Measurements from ENCODE around the gene GPR26. TPM values are rescaled to one million over a fixed set of nuclear protein-coding genes. Genes with fewer than 3 reads are reported as not detected.

The GPR26 gene
- total and polyA plus RNA-seq, 2 of the 4 experiments (the other 2 are of a cell fraction), result not detected

DNA sequence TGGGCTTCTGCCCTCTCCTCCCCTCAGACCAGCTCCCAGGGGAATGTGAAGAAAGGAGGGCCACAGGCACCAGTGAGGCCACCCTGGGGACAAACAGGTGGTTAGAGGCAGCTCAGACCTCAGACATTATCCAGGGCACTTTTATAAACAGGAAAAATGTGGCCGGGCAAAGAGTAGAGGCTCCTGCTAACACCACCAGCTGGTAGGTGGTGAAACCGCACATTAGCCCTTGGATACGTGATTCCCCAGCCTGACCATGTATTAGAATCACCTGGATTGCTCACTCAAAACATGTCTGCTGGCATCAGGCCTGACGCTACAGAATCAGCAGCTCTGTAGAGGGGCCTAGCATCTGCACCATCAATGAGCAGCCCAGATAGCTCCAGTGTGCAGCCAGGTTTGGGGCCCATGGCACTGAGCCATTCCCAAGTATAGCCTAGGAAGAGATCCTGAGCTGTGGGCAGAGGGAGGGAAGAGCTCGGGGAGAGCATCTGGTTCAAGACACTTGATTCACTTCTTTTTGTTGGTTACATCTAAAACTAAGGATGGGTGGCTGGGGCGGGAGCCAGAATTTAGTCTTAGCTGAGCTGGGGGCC lies 37.1 kb downstream of the GPR26 start:
- H2BK20ac ChIP-seq (ENCODE audit: low read depth, low read length), result no peak overlapping the region
- no peak overlapping the region for H2BK120ac ChIP-seq (ENCODE audit: low read depth, low read length)
- H3K9ac ChIP-seq (ENCODE audit: low read depth, low read length), result no peak overlapping the region
- H3K4me1 ChIP-seq (ENCODE audit: control insufficient read depth, insufficient read depth, low read length), result no peaks in the 10 kb centered on the region
- H3K36me3 ChIP-seq (ENCODE audit: control insufficient read depth, insufficient read depth, low read length), result no peaks in the 10 kb centered on the region
- 30% methylated on average over 2 of the region's 6 CpGs; no CpG with 5 or more reads in 1 of the 2 experiments for WGBS, 2 experiments (ENCODE audit: extremely low coverage in 2 of 2, insufficient read length in 1 of 2)
- DNase-seq, result no peak
- in situ Hi-C loops (cut with MboI; ENCODE audit: low sequenced_read_pairs), result no loop called here
- H4K91ac ChIP-seq (ENCODE audit: insufficient read depth, low read depth, low read length), result no peak overlapping the region
- intact Hi-C loops (cut with micrococcal nuclease), result no loop called here
- H2BK15ac ChIP-seq (ENCODE audit: low read depth, low read length), result no peak overlapping the region
- H2BK5ac ChIP-seq (ENCODE audit: low read depth, low read length, poor library complexity, severe bottlenecking), result no peak overlapping the region
- dilution Hi-C loops (cut with HindIII; ENCODE audit: low sequenced_read_pairs, unreplicated experiment), result no loop called here
- no peak overlapping the region for H3K27ac ChIP-seq (ENCODE audit: insufficient read depth, low read length)
- H3K4me2 ChIP-seq (ENCODE audit: low read depth, low read length), result no peak overlapping the region
- ATAC-seq (ENCODE audit: low read depth), result no peak
- no TSS peak for BruUV-seq (replicated peaks)
- H4K20me1 ChIP-seq (ENCODE audit: insufficient read depth, low read length), result no peaks in the 10 kb centered on the region
- TF ChIP-seq BHLHE40 (IDR thresholded peaks at IDR 0.05; ENCODE audit: low read depth, low read length) (no peak), RFX5 (IDR thresholded peaks at IDR 0.05; ENCODE audit: low read depth, low read length) (no peak), USF2 (IDR thresholded peaks at IDR 0.05; ENCODE audit: low read depth, low read length) (no peak), RAD21 (IDR thresholded peaks at IDR 0.05; ENCODE audit: low read length) (no peak), RCOR1 (IDR thresholded peaks at IDR 0.05; ENCODE audit: insufficient replicate concordance, low read length) (no peak), CEBPB (IDR thresholded peaks at IDR 0.05; ENCODE audit: low read depth, low read length) (no peak), NFE2L2 (IDR thresholded peaks at IDR 0.05; ENCODE audit: low read depth, low read length) (no peak), SMC3 (IDR thresholded peaks at IDR 0.05; ENCODE audit: low read depth, low read length) (no peak), POLR2A (IDR thresholded peaks at IDR 0.05; ENCODE audit: low read depth, low read length) (no peak), FOS (IDR thresholded peaks at IDR 0.05; ENCODE audit: low read depth, low read length) (no peak), CHD1 (IDR thresholded peaks at IDR 0.05; ENCODE audit: low read depth, low read length) (no peak), MAZ (IDR thresholded peaks at IDR 0.05; ENCODE audit: borderline replicate concordance, low read depth, low read length) (no peak), MXI1 (IDR thresholded peaks at IDR 0.05; ENCODE audit: borderline replicate concordance, low read depth, low read length) (no peak), MAFK (IDR thresholded peaks at IDR 0.05; ENCODE audit: low read depth, low read length) (no peak)
- TF ChIP-seq, protein P1, sequence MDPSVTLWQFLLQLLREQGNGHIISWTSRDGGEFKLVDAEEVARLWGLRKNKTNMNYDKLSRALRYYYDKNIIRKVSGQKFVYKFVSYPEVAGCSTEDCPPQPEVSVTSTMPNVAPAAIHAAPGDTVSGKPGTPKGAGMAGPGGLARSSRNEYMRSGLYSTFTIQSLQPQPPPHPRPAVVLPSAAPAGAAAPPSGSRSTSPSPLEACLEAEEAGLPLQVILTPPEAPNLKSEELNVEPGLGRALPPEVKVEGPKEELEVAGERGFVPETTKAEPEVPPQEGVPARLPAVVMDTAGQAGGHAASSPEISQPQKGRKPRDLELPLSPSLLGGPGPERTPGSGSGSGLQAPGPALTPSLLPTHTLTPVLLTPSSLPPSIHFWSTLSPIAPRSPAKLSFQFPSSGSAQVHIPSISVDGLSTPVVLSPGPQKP (IDR thresholded peaks at IDR 0.05; ENCODE audit: borderline replicate concordance, low read depth, low read length), result no peak
- TF ChIP-seq, protein P2, sequence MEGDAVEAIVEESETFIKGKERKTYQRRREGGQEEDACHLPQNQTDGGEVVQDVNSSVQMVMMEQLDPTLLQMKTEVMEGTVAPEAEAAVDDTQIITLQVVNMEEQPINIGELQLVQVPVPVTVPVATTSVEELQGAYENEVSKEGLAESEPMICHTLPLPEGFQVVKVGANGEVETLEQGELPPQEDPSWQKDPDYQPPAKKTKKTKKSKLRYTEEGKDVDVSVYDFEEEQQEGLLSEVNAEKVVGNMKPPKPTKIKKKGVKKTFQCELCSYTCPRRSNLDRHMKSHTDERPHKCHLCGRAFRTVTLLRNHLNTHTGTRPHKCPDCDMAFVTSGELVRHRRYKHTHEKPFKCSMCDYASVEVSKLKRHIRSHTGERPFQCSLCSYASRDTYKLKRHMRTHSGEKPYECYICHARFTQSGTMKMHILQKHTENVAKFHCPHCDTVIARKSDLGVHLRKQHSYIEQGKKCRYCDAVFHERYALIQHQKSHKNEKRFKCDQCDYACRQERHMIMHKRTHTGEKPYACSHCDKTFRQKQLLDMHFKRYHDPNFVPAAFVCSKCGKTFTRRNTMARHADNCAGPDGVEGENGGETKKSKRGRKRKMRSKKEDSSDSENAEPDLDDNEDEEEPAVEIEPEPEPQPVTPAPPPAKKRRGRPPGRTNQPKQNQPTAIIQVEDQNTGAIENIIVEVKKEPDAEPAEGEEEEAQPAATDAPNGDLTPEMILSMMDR (conservative IDR thresholded peaks at IDR 0.05; ENCODE audit: low read depth, low read length), result no peak
- ChIA-PET CTCF (no interaction called here), POLR2A (ENCODE audit: unreplicated experiment) (no interaction called here)
- H3K14ac ChIP-seq (replicated peaks; ENCODE audit: low read depth, low read length), result no peak overlapping the region
- H3K9me3 ChIP-seq (ENCODE audit: control insufficient read depth, insufficient read depth, low read length), result peaks cover 33% of the 10 kb centered on the region
- no peaks in the 10 kb centered on the region for H3K27me3 ChIP-seq (ENCODE audit: control insufficient read depth, insufficient read depth, low read length)
- H3K79me1 ChIP-seq (ENCODE audit: low read depth in 1 of 2, low read length in 2 of 2), result no peaks in the 10 kb centered on the region
- no peak overlapping the region for H3K23ac ChIP-seq (ENCODE audit: low read depth, low read length)
- no peak overlapping the region for H4K5ac ChIP-seq (ENCODE audit: low read depth, low read length)
- no peak overlapping the region for H4K8ac ChIP-seq (ENCODE audit: low read depth in 2 of 2, low read length in 2 of 2)
- H2AK9ac ChIP-seq (replicated peaks; ENCODE audit: low read depth, low read length, poor library complexity), result no peak overlapping the region
- no peak overlapping the region for H3K4me3 ChIP-seq (ENCODE audit: insufficient read depth, low read depth, low read length)
- no peak overlapping the region for H2AFZ ChIP-seq (replicated peaks; ENCODE audit: low read length, poor library complexity)
- no peak overlapping the region for H3K4ac ChIP-seq (ENCODE audit: low read depth, low read length)
- H3K9me1 ChIP-seq (ENCODE audit: insufficient read depth, low read length), result no peaks in the 10 kb centered on the region
- no peak overlapping the region for H3K18ac ChIP-seq (ENCODE audit: low read depth, low read length)
- H2AK5ac ChIP-seq (ENCODE audit: low read depth, low read length), result no peak overlapping the region
- H3K56ac ChIP-seq (ENCODE audit: extremely low read depth, insufficient read depth, low read length), result no peak overlapping the region

Measured in IMR-90 (cell line).